ENCODE data around the gene TRIM39. TPM values are rescaled to one million over a fixed set of nuclear protein-coding genes. Genes with fewer than 3 reads are reported as not detected.
"Not testable (repeated sequence)": the region's sequence is repeated elsewhere in the genome, so short reads cannot be mapped to it uniquely, and the experiment has no call there.

Gene TRIM39
- total RNA-seq, 1 donor: 8.5 TPM

- peak; percentile 87 for TF ChIP-seq CTCF (IDR thresholded peaks at IDR 0.05; ENCODE audit: insufficient read depth, low read length)
- peak; percentile 85 for DNase-seq (ENCODE audit: low read depth)
- H3K4me3 ChIP-seq (ENCODE audit: low read depth, low read length): peak overlapping the region; percentile 63
Measured at GRCh38 chr6:30357678-30358540, 31.2 kb downstream of the TRIM39 start.

GRCh38 chr6:30359276-30359675 is 32.5 kb downstream of the TRIM39 start:
- DNase-seq (ENCODE audit: low read depth): no peak
- TF ChIP-seq CTCF (IDR thresholded peaks at IDR 0.05; ENCODE audit: insufficient read depth, low read length): no peak
- no peak overlapping the region for H3K4me3 ChIP-seq (ENCODE audit: low read depth, low read length)

- no peak for TF ChIP-seq CTCF (IDR thresholded peaks at IDR 0.05; ENCODE audit: insufficient read depth, low read length)
- no peak for DNase-seq (ENCODE audit: low read depth)
- H3K4me3 ChIP-seq (ENCODE audit: low read depth, low read length): no peak overlapping the region
Measured at GRCh38 chr6:30360139-30360538, 33.4 kb downstream of the TRIM39 start.

GRCh38 chr6:30361661-30362060 is 34.9 kb downstream of the TRIM39 start:
- no peak overlapping the region for H3K4me3 ChIP-seq (ENCODE audit: low read depth, low read length)
- no peak for TF ChIP-seq CTCF (IDR thresholded peaks at IDR 0.05; ENCODE audit: insufficient read depth, low read length)
- DNase-seq (ENCODE audit: low read depth): peak; percentile 8

GRCh38 chr6:30363459-30363858 is 36.7 kb downstream of the TRIM39 start:
- H3K4me3 ChIP-seq (ENCODE audit: low read depth, low read length): no peak overlapping the region
- no peak for TF ChIP-seq CTCF (IDR thresholded peaks at IDR 0.05; ENCODE audit: insufficient read depth, low read length)
- DNase-seq (ENCODE audit: low read depth): no peak

- no peak for DNase-seq (ENCODE audit: low read depth)
- TF ChIP-seq CTCF (IDR thresholded peaks at IDR 0.05; ENCODE audit: insufficient read depth, low read length): no peak
Measured at GRCh38 chr6:30364591-30364990, 37.9 kb downstream of the TRIM39 start.

GRCh38 chr6:30369280-30369679 is 42.6 kb downstream of the TRIM39 start:
- not testable (repeated sequence) for DNase-seq (ENCODE audit: low read depth); H3K4me3 ChIP-seq (ENCODE audit: low read depth, low read length)

More at GRCh38 chr6:30364591-30364990, 37.9 kb downstream of the TRIM39 start:
- H3K4me3 ChIP-seq (ENCODE audit: low read depth, low read length): no peak overlapping the region
